Testis (tissue), 3 donors: ENCODE data around the gene AVP. TPM values are rescaled to one million over a fixed set of nuclear protein-coding genes. Genes with fewer than 3 reads are reported as not detected.

Source experiments
- DNase-seq: peaks from one replicate; pipeline ENCODE4 v3.0.0-alpha.2; 2019
- H3K27ac ChIP-seq, 2 donors: fragments of 200-600 bp; sonication (generic); one replicate each; pipeline ENCODE4 v1.5.1; 2019
- H3K27me3 ChIP-seq: fragments of 200-600 bp; sonication (generic); one replicate; pipeline ENCODE4 v1.5.1; 2019
- H3K36me3 ChIP-seq: fragments of 200-600 bp; sonication (generic); one replicate; pipeline ENCODE4 v1.5.1; 2017; ENCODE audit warnings: low read depth; ENCODE audit errors: missing control alignments
- H3K4me1 ChIP-seq: fragments of 200-600 bp; sonication (generic); one replicate; pipeline ENCODE4 v1.5.1; 2019
- H3K4me3 ChIP-seq, 2 donors: fragments of 200-600 bp; sonication (generic); one replicate each; pipeline ENCODE4 v1.5.1; 2017 to 2019
- H3K9me3 ChIP-seq: fragments of 200-600 bp; sonication (generic); one replicate; pipeline ENCODE4 v1.5.1; 2017
- POLR2A ChIP-seq: fragments of 450-650 bp; IDR thresholded peaks from one replicate; pipeline ENCODE4 v1.6.1; 2017; ENCODE audit warnings: antibody characterized with exemption, mild to moderate bottlenecking, moderate library complexity
- WGBS, 2 donors: methylation state at CpG; one replicate each; pipeline ENCODE4 v1.1.5; 2018; 5-methylcytosine and 5-hydroxymethylcytosine counted together
- intact Hi-C: fragments of 100-400 bp; cut with DNase I; formaldehyde crosslinking; loops from one replicate; pipeline ENCODE4 v1.15.1; 2023; ENCODE audit warnings: low total_unique reads
- polyA plus RNA-seq: library from polyadenylated mRNA; stranded (reverse); fragments of 350-450 nt; fragmentation: Illumina TruSeq; extraction: RNeasy Lipid Tissue Mini Kit (QIAGEN cat#74804); gene quantifications from one replicate; pipeline ENCODE4 v1.2.3, GENCODE V29; 2014; ENCODE audit warnings: low read depth, low replicate concordance; ENCODE audit not compliant: insufficient read depth
- total RNA-seq, 2 donors: library from RNA; depleted of rRNA; stranded (reverse); fragments of >200 nt; gene quantifications; one replicate each; pipeline ENCODE4 v1.2.3, GENCODE V29; 2016
- TF ChIP-seq, protein P1 (sequence below), 3 experiments: fragments of 450-650 bp in 2 of 3; fragments of 200-600 bp in 1 of 3; sonication (generic) in 1 of 3; IDR thresholded peaks; one replicate each; pipeline ENCODE4 v1.5.1; 2016 to 2019; ENCODE audit warnings: antibody characterized with exemption in 3 of 3, mild to moderate bottlenecking in 2 of 3, moderate library complexity in 1 of 3

Gene AVP
- total and polyA plus RNA-seq, 3 donors from 2014 or later = 1.3 TPM; not detected in 2

DNA sequence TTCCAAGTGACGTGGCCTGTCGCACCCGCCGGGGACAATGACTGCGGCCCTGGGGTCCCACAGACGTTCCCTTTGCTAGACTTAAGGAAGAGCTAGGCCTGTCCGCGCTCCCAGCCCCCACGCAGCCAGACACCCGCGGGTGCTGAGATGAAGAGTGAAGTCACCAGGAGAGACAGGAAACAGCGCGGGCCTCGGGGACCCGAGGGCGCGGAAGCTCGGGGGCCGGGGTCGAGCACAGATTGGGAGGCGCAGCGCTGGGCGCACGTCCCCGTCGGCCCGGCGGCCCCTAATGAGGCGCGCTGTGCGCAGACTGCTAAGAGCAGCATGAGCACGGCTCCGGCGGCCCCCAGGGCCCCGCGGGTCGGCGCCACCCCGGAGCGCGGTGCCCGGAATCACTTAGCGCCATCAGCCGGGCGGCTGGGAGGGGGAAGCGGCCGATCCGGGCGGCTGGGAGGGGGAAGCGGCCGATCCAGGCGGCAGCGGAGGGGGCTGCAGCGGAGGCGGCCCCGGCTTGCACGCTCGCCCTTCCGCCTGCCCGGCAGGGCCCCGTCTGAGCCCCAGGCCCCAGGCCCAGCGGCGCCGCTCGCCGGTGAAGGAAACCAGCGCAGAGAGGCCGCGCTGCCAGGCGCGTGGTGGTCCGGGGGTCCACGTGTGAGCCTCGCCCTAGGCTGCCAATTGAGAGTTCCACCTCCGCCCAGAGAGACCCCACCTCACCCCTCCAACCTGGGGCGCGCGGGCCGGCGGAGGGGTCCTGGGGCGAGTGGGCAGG, 8.3 kb upstream of the AVP start:
- 13 to 19% methylated on average over 11 to 76 of the region's 81 CpGs for WGBS, 2 donors
- no peaks in the 10 kb centered on the region for H3K27me3 ChIP-seq
- H3K27ac ChIP-seq = no peak overlapping the region
- H3K36me3 ChIP-seq = no peaks in the 10 kb centered on the region
- TF ChIP-seq, protein P1, sequence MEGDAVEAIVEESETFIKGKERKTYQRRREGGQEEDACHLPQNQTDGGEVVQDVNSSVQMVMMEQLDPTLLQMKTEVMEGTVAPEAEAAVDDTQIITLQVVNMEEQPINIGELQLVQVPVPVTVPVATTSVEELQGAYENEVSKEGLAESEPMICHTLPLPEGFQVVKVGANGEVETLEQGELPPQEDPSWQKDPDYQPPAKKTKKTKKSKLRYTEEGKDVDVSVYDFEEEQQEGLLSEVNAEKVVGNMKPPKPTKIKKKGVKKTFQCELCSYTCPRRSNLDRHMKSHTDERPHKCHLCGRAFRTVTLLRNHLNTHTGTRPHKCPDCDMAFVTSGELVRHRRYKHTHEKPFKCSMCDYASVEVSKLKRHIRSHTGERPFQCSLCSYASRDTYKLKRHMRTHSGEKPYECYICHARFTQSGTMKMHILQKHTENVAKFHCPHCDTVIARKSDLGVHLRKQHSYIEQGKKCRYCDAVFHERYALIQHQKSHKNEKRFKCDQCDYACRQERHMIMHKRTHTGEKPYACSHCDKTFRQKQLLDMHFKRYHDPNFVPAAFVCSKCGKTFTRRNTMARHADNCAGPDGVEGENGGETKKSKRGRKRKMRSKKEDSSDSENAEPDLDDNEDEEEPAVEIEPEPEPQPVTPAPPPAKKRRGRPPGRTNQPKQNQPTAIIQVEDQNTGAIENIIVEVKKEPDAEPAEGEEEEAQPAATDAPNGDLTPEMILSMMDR (IDR thresholded peaks at IDR 0.05) = no peak
- no peak for TF ChIP-seq POLR2A
- no peaks in the 10 kb centered on the region for H3K4me1 ChIP-seq
- intact Hi-C loops = no loop called here
- H3K9me3 ChIP-seq = no peaks in the 10 kb centered on the region
- H3K4me3 ChIP-seq = peak overlapping the region; percentile 24 to 37
- DNase-seq = no peak

DNA sequence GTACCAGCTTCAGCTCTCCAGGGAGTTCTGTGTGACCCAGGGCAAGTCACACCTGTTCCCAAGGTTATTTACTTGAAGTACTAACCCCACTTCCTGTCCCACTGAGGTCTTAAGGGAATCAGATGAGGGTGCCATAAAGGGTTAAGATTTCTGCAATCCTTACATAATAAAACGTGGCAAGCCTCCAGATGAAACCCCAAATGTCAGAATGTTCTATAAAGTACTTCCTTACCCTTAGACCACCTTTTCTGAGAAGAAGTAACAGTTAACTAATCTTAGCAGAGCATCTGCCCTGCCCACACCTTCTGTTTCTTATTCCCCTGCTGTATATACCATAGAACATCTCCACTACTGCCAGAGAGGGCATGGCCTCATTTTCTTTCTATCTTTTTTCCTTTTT, 6.0 kb upstream of the AVP start:
- H3K36me3 ChIP-seq = no peaks in the 10 kb centered on the region
- TF ChIP-seq, protein P1 (IDR thresholded peaks at IDR 0.05) = no peak
- 29 to 43% methylated on average over 1 of the region's 1 CpG for WGBS, 2 donors
- no peak for DNase-seq
- H3K4me1 ChIP-seq = no peaks in the 10 kb centered on the region
- no peaks in the 10 kb centered on the region for H3K9me3 ChIP-seq
- intact Hi-C loops = no loop called here
- no peak overlapping the region for H3K4me3 ChIP-seq
- H3K27me3 ChIP-seq = no peaks in the 10 kb centered on the region
- H3K27ac ChIP-seq = no peak overlapping the region

DNA sequence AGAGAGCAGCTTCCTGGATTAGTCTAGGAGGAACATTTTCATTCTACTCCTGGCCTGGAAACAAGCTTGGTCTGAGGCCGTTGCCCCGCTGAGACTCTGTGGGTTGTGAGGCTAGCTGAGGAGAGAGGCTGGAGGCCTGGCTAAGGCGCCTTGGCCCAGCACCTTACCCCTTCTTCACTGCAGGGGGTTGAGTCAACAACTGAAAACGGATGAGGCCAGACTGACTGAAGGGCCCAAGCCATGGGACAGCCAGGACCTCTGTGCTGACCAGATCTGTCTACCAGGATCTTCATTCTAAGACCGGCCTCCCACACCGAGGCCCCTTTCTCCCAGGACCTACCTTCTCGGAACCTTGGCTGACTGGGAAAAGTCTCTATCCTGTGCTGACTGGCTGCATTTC, 3.5 kb upstream of the AVP start:
- 90 to 91% methylated on average over 5 to 7 of the region's 7 CpGs for WGBS, 2 donors
- H3K9me3 ChIP-seq = no peaks in the 10 kb centered on the region
- TF ChIP-seq, protein P1 (IDR thresholded peaks at IDR 0.05) = no peak
- TF ChIP-seq POLR2A = no peak
- no peaks in the 10 kb centered on the region for H3K36me3 ChIP-seq
- H3K27me3 ChIP-seq = no peaks in the 10 kb centered on the region
- no peak overlapping the region for H3K4me3 ChIP-seq
- intact Hi-C loops = no loop called here
- DNase-seq = no peak
- H3K4me1 ChIP-seq = no peaks in the 10 kb centered on the region
- H3K27ac ChIP-seq = no peak overlapping the region

DNA sequence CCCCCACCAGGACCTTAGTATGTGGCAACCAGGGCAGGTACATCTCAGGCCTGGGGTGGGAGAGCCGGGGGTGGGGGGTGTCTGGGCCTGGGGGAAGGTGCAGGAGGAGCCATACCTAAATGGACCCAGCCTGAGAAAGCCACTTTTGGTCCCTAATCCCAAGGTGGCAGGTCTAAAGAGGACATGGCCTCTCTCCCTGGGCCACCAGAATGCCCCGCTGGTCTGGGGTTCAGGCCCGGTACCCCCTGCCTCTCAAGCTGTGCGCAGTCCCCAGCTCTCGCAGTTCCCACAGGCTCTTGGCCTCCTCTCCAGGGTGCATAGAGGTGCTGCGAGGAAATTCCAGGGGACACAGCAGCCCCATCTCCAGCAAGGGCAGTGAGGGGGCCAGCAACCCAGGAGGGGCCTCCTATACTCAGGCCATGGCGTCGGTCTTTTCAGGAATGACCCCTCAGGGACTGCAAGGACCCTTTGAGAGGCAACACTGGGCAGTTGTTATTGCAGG, 1.1 kb upstream of the AVP start:
- Histone ChIP-seq H3K9me3 (no peaks in the 10 kb centered on the region), H3K4me3 (no peak overlapping the region), H3K27ac (no peak overlapping the region), H3K36me3 (no peaks in the 10 kb centered on the region), H3K27me3 (no peaks in the 10 kb centered on the region), H3K4me1 (peaks cover 6% of the 10 kb centered on the region)
- 97 to 100% methylated on average over 2 to 8 of the region's 8 CpGs for WGBS, 2 donors
- TF ChIP-seq, protein P1 (IDR thresholded peaks at IDR 0.05) = no peak
- no peak for TF ChIP-seq POLR2A
- DNase-seq = no peak
- intact Hi-C loops = no loop called here

DNA sequence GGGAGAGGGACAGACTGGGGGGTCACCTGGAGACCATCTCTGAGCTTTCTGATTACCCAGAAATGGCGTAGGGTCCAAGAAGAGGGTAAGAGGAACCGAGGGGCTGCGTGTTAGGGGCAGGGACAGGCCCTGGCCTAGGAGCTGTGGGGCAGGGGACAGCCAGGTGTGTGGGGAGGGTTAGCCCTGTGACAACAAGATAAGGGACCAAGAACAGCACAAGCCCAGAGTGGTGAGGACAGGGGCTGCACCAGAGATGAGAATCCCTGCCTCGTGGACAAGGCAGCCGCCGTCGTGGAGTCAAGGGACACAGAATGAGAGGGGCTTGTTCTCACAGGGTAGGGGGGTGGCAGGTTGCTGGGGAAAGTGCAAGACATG, 449 bp upstream of the AVP start:
- Histone ChIP-seq H3K27ac (no peak overlapping the region), H3K36me3 (no peaks in the 10 kb centered on the region), H3K4me1 (peaks cover 8% of the 10 kb centered on the region), H3K27me3 (no peaks in the 10 kb centered on the region), H3K4me3 (no peak overlapping the region), H3K9me3 (no peaks in the 10 kb centered on the region)
- intact Hi-C loops = no loop called here
- TF ChIP-seq, protein P1 (IDR thresholded peaks at IDR 0.05) = no peak
- no peak for TF ChIP-seq POLR2A
- WGBS, 2 donors = 92 to 94% methylated on average over 7 of the region's 7 CpGs
- no peak for DNase-seq
